CD4-positive, alpha-beta T cell treated with Interleukin-6 for 4 hours (primary cell): ENCODE data around the gene A4GALT.
"Not testable (repeated sequence)": the region's sequence is repeated elsewhere in the genome, so short reads cannot be mapped to it uniquely, and the experiment has no call there.

Experiments
- DNase-seq: peaks from one replicate; pipeline ENCODE4 v3.0.0-alpha.2; 2020; ENCODE audit warnings: mixed read lengths

Gene A4GALT, protein sequence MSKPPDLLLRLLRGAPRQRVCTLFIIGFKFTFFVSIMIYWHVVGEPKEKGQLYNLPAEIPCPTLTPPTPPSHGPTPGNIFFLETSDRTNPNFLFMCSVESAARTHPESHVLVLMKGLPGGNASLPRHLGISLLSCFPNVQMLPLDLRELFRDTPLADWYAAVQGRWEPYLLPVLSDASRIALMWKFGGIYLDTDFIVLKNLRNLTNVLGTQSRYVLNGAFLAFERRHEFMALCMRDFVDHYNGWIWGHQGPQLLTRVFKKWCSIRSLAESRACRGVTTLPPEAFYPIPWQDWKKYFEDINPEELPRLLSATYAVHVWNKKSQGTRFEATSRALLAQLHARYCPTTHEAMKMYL

DNA sequence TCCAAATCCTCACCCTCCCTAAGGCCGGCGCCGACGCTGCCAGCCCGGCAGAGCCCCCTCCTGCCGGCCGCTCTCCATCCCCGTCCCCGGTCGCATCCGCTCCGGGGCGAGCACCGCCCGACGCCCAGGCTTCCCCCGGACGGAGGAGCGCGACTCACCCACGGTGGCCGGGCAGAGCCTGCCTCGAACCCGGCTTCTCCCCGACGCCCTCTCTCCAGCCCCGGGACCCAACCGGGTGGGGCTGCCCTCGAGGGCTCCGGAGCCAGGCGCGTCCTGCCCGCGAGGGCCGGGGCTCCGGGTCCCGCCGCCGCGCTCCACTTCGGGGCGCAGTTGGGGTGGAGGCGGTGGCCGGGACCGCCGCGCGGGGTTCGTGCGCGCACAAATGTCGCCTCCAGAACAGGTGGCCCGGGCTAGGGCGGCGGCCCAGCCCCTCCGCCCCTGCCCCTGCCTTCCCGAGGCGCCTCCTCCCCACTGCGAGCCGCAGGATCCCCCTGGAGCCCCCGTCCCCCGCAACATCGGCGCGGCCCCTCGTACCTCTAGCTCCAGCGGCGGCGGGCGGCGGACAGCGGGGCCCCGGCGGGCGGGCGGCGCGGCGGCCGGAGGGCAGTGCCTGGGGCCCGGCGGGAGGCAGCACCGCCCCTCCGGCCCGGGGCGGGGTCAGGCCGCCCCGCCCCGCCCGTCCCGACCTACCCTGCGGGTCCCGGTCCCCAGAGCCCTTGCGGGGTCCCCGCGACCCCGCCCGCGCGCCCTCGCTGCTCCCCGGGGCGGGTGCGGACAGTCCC lies at the start of gene A4GALT:
Gene A4GALT, minus strand, starts transcription at position 608 of the 782 bp plus-strand sequence. CDS start 26,919 bp downstream, outside the sequence.
- DNase-seq, result no peak

DNA sequence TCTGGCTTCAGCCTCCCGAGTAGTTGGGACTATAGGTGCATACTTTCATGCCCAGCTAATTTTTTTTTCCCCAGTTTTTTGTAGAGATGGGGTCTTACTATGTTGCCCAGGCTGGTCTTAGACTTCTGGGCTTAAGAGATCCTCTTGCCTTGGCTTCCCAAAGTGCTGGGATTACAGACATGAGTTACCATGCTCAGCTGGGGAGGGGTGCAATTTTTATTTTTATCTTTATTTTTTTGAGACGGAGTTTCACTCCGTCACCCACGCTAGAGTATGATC lies 49.7 kb upstream of the A4GALT start:
- no peak for DNase-seq

DNA sequence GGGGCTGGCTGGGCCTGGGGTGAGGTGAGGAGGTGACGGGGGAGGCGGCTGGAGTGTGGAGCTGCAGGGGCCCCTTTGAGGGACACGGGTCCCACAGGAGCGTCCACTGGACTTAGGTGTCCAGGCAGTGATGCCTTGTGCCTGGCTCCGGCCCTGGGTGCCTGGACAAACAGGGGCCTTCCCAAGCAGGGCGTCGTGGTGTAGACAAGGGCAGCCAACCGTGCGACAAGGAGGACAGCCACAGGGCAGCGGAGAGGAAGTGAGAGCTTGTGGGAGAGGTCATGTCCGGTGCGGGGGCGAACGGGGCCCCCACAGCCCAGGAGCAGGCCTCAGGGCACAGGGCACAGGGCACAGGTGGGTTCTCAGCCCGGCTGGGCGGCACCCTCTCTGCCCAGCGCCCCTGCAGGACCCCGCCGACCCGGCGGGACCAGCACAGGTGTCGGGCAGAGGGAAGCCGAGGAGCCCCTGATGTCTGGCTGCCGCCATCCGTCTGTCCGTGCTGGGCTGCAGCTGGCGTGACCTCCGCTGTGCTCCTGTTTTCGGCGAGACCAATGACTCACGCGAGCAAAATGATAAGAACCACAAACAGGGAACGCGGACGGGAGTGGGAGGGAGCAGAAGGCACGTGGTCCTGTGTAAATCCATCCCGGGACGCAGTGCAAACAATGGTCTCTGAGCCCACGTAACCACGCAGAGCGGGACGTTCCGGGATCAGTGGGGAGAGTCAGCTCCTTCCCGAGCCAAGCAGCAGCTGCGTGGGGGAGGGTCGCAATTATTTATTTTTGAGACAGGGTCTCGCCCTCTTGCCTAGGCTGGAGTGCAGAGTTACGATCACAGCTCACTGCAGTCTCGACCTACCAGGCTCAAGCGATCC lies 49.1 kb upstream of the A4GALT start:
- DNase-seq, result no peak

DNA sequence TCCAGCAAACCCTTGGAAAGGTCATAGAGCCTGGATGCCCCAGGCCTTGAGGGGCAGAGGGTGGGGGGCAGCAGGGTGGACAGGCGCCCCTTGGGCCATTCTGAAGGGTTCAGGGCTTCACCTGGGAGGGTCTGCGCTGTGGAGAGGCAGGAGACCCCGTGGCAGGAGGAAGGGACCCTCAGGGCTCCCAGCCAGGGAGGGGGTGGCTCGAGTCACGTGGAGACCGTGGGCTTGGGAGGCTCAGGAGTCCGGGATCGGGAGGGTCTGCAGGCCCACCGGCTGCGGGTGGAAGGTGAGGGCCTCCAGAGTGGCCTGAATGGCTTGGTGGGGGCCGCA lies 48.5 kb upstream of the A4GALT start:
- no peak for DNase-seq

DNA sequence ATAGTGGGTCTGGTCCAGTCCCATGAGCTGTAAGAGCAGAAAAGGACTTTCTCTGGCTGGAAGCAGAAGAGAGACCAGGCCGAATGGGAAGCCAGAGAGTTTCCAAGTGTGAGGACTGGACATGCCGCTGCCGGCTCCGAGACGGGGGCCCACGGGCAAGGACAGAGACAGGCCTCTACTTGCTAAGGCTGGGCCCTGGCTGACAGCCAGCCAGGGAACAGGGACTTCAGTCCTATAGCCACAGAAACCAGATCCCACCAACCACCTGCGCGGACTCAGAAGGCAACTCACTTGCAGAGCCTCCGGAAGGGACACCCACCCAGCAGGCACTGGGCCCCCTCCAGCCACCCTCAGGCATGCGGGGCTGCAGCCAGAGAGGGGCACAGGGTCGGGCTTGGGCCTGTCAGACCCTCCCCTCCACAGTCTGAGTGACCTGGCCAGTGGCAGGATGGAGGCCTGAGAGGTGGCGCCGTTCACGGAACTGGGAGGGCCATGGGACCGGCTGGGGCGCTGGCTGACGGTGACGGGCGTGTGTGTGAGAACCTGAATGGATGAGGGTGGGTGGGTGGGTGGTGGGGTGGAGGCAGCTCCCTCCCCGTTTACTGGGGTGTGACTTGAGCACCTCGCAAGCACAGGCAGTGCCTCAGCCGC lies 47.8 kb upstream of the A4GALT start:
- no peak for DNase-seq

DNA sequence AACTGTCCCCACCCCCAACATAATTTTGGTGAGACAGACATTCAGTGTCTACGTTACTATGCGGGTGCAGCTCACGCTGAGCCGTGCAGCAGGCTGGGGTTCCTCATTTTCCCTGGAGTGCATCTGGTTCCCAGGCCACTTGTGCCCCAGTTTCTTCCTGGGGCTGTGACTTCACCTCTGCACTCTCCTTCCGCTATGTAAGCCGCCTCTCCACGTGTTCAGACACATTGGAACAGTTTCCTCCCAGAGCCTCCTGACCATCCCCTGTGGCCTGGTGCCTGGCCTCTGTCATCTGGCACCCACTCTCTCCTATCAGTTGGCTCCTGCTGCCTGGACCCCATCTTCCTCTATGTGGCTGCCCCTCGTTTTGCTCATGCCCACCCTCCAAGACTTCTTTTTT lies 46.2 kb upstream of the A4GALT start:
- DNase-seq, result no peak

DNA sequence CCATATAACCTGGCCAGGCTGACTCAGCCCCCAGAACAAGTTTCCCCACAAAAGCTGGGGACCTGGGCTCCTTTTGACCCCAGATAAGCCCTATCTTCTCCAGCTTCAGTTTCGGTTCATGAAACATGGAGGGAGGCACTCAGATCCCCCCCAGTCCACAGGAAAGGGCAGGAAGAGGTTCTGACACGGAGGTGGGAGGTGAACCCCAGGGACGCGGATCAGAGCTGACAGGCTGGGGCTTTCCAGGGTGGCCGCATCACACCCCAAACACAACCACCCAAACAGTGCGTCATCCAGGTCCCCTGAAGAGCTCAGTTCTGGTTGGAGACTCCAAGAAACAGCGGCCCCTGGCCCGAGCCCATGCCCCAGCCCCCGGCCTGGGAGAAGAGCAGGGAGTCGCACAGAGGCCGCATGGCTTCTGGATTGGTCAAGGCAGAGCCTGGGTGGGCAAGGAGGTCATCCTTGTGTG lies 44.3 kb upstream of the A4GALT start:
- DNase-seq, result no peak

DNA sequence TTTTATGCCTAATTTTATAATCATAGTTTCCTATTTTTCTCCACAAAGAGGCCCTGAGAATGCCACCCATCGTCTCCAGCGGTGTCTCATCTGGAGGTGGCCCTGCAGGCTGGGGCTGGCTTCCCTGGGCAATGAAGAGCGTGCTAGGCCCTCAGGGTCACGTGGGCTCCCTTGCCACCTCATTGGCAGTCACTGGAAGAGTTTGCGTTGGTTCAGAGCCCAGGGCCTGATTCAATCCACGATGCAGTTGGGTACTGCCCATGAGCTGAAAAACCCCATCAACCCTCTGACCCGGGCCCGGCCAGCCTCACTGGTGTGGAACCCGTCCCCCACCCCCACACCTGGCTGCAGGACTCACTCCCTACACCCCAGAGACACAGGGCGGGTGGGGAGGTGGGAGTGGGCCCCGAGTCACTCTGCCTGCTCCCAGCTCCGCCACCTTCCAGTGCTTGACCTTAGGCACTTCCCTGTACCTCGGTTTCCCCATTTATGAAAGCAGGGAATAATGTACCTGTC lies 43.4 kb upstream of the A4GALT start:
- DNase-seq, result no peak

DNA sequence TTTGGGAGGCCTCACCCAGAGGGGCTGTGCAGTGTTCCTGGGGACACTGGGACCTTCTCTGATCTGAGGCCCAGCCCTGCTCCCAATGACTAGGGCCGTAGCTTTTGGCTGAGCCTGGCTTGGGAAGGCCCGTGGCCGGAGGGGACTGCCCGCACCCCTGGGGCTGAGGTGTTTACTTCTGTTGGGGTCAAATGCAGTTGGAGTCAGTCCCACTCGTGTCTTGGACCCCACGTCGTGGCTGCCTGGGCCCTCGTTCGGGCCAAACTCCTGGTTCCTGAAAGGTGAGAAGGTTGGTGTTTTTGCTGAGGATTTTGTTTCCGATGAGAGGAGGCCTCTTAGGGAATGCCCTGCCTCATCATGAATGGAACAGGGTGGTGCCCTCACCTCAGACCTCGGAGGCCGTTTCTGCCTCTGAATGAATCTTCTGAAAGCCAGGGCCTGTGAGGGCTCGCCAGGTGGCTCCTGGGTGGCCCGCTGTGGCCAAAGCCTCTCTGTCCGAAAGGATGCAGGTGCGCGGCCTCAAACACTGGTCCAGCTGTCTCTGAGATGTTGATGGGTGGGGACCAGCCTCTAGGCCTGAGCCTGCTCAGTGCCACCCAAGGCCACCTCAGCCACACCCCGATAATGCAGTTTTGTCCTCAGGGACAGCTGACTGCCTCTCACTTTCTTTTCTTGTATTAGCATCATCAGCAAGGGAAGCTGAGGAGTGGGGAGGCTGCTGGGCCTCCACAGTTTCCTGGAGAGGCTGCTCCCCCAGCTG lies 40.3 kb upstream of the A4GALT start:
- DNase-seq, result no peak

DNA sequence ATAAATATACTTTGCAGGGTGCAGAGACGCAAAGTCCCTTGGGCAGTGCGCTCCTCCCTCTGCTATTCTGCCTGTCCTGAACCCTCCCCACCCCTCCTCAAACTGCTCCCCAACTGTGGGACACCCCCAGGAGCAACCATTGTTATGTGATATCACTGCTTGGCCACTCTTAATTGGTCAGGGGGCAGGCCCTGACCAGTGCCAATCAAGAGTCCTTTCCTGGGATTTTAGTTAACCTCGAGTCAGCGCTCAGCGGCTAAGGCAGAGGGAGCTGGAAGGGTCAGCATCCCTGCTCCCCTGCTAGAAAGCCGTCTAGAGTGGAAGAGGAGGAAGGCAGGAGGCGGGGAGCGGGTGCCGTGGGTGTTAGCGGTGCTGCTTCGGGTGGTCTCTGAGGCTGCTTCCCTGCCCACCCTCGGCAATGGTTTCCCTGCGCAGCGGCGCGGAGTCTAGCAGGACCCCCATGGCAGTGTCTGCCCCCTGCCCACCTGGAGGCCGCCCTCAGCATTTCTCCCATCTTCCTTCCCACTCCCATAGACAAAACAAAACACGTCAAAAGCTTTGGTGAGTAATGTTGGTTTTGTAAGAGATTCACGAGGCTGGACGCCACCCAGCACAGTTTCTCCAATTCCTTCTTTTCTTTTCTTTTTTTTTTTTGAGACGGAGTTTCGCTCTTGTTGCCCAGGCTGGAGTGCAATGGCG lies 38.4 kb upstream of the A4GALT start:
- DNase-seq, result no peak

DNA sequence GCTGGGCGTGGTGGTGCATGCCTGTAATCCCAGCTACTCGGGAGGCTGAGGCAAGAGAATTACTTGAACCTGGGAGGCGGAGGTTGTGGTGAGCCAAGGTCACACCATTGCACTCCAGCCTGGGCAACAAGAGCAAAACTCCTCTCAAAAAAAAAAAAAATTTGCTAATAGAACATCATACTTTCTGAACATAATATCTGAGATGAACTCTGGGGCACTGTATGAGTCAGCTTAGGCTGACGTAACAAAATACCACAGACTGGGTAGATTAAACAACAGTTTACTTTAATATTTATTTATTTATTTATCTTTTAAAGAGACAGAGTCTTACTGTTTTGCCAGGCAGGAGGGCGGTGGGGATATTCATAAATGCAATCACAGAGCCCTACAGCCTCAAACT lies 34.9 kb upstream of the A4GALT start:
- not testable (repeated sequence) for DNase-seq

DNA sequence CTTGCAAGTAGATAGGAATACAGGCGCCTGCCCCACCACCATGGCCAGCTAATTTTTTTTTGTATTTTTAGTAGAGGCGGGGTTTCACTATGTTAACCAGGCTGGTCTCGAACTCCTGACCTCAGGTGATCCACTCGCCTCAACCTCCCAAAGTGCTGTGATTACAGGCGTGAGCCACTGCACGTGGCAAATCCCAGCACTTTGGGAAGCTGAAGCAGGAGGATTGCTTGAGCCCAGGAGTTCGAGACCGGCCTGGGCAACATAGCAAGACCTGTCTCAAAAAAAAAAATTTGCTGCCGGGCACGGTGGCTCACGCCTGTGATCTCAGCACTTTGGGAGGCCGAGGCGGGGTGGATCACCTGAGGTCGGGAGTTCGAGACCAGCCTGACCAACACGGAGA lies 34.5 kb upstream of the A4GALT start:
- DNase-seq, result not testable (repeated sequence)

DNA sequence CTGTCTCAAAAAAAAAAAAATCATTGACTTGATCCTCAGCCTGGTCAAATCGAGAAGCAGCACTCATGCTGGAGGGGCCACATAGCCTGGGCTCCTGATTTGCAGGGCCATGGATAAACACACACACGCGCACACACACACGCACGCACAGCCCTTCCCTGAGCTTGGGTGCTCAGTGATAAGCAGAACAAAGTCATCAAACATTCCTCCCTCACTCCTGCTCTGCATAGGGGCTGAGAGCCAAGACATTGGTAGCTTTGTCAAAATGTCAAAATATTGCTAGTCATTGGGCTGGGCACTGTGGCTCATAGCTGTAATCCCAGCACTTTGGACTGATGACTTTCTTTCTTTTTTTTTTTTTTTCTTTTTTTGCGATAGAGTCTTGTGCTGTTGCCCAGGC lies 34.0 kb upstream of the A4GALT start:
- DNase-seq, result no peak

DNA sequence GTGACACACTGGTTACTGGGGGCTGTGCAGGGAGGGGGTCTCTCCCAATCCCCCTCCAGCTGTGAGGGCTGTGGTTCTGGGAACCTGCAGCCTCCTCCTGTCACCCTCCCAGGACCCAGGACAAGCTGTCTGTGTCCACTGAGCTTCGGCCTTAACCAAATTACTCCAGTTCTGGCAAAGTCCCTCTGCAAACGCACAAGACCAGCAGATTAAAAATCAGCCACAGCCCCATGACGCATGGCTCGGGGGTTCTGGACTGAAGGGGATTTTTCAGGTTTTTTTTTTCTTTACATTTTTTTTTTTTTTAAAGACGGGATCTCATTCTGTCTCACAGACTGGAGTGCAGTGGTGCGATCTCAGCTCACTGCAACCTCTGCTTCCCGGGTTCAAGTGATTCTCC lies 32.2 kb upstream of the A4GALT start:
- DNase-seq, result no peak

DNA sequence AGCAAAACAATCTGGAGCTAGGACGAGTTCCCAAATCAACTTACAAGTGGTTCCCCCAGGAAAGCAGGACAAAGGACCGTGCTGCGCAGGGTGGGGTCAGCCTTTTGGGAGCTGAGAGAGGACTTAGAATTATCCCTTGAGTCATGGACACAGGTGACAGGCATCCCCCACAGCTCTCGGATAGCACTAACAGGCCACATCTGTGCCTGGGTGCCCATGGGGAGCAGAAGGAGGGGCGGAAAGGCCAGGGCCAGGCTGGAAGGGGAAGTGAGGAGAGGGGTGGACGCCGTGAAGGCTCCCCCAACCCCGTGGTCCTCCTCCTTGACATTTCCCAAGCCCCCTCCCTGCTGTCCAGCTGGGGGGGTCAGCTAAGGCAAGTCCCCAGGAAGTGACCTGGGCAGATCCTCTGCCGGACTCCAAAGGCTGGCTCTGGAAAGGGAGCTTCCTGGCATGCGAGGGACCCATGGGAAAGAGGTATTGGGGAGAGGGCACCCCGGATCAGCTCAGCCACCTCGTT lies 31.6 kb upstream of the A4GALT start:
- DNase-seq, result no peak

DNA sequence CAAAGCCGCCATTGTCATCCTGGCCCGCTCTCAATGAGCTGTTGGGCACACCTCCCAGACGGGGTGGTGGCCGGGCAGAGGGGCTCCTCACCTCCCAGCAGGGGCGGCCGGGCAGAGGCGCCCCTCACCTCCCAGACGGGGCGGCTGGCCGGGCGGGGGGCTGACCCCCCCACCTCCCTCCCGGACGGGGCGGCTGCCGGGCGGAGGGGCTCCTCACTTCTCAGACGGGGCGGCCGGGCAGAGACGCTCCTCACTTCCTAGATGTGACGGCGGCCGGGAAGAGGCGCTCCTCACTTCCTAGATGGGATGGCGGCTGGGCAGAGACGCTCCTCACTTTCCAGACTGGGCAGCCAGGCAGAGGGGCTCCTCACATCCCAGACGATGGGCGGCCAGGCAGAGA lies 29.8 kb upstream of the A4GALT start:
- not testable (repeated sequence) for DNase-seq

DNA sequence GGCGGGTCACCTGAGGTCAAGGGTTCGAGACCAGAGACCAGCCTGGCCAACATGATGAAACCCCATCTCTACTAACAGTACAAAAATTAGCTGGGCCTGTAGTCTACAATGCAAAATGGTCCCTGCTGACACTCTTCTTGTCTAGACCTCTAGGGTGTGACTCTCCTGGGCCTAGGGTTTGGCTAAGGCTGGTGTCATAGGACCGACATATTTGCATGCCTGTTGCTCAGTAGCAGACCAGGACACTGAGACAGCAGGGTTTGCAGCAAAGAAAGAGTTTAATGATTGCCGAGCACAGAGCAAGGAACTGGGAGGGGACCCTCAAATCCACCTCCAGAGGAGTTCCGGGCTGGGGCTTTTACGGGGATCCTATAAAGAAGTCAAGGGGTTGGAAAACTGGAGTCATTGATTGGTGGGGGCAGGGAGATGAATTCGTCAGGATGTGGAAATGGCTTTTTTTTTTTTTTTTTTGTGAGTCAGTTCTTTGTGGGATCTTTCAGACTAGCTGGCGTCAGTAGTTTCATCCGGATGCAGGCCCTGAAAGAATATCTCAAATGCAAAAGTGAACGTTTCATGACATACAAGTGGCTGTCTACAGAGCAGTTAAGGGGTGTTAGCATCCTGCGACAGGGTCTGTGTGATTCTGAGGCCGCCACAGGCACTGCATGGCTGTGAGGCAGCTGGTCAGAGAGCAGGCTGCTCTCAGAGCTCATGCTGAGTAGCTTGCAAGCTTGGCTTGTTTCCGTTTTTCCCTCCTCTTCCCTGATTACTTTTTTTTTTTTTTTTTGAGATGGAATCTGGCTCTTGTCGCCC lies 27.2 kb upstream of the A4GALT start:
- DNase-seq, result no peak

DNA sequence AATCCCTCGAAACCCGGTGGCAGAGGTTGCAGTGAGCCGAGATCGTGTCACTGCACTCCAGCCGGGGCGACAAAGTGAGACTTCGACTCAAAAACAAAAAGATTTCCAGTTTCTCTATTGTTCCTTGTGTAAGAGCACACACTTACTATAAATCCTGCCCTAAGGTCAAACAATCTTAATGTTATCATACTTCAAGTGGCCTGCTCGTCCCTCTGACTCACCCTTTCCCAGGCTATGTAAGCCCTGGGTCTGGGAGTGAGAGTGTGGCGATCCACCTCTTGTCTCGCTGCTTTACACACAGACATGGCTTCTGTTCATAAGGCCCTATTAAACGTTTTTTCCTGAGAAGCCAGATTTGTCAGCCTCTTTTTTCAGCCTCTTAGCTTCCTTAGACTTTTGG lies 24.4 kb upstream of the A4GALT start:
- DNase-seq, result no peak

DNA sequence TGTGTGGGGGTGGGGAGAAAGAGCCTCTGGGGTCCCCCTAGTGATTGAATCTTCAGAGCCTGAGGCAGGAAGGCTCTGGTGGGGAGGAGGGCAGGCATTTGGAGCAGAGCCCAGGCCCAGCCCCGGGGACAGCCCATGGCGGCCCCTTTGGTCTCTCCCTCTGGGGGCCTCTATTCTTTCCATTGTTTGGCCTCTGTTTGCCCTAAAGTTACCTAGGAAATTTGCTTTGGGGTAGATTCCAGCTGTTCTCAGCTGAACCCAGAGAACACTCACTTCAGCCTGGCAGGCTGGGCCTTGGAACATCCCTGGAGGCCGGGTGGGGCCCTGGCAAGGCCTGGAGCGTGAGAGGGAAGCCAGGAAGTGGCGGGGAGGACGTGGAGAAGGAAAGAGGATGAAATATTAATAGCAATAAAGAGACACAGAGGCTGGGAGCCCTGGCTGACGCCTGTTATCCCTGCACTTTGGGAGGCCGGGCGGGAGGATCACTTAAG lies 22.9 kb upstream of the A4GALT start:
- no peak for DNase-seq

DNA sequence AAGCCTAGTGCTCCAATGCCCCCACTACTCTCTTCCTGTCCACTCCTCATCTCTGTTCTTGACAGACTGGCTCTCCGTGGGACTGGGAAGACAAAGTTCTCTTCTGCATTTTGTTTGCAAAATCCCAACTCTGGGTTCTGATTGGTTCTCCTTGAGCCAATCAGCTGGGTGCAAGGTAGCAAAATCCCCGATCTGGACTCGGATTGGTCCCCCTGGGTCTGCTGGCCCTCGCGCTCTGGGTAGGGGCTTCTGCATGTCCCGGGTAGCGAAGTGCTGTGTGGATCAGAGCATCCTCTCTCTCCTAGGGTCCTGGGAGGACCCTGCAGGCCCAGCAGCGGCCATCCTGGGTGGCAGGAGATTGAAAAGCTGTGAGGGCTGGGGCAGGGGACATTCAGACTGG lies 22.3 kb upstream of the A4GALT start:
- no peak for DNase-seq
